Mesothelial cell of epicardium (in vitro differentiated cells): ENCODE measurements around the gene PPP2R5B. TPM values are rescaled to one million over a fixed set of nuclear protein-coding genes. Genes with fewer than 3 reads are reported as not detected.

Experiments used
- DNase-seq, 2 experiments: peaks; one replicate each; pipeline ENCODE4 v3.0.0; 2021; ENCODE audit warnings: low spot score in 2 of 2; ENCODE audit not compliant: unreplicated experiment in 2 of 2
- H3K27ac Mint-ChIP-seq: 2 replicates; pipeline ENCODE4 v1.8.0; 2021; ENCODE audit warnings: mixed read lengths
- H3K27me3 Mint-ChIP-seq: 2 replicates; pipeline ENCODE4 v1.8.0; 2021; ENCODE audit warnings: low read depth, mixed read lengths
- H3K36me3 Mint-ChIP-seq: 2 replicates; pipeline ENCODE4 v1.8.0; 2021; ENCODE audit warnings: mixed read lengths
- H3K4me1 Mint-ChIP-seq: 2 replicates; pipeline ENCODE4 v1.8.0; 2021; ENCODE audit warnings: mixed read lengths
- H3K4me3 Mint-ChIP-seq: 2 replicates; pipeline ENCODE4 v1.8.0; 2021; ENCODE audit warnings: mild to moderate bottlenecking, moderate library complexity, mixed read lengths
- H3K9me3 Mint-ChIP-seq: 2 replicates; pipeline ENCODE4 v1.8.0; 2021; ENCODE audit warnings: mixed read lengths
- total RNA-seq: library from RNA; stranded (reverse); gene quantifications from 3 replicates; pipeline ENCODE4 v1.2.1, GENCODE V29; 2021
- TF ChIP-seq, protein P1 (sequence below): fragments of 200-600 bp; sonication (generic); IDR thresholded peaks from one replicate; pipeline ENCODE4 v1.5.0; 2021; ENCODE audit warnings: antibody characterized with exemption; ENCODE audit not compliant: unreplicated experiment

Gene PPP2R5B
- total RNA-seq, 1 donor from 2014 or later = 13.5 TPM

DNA sequence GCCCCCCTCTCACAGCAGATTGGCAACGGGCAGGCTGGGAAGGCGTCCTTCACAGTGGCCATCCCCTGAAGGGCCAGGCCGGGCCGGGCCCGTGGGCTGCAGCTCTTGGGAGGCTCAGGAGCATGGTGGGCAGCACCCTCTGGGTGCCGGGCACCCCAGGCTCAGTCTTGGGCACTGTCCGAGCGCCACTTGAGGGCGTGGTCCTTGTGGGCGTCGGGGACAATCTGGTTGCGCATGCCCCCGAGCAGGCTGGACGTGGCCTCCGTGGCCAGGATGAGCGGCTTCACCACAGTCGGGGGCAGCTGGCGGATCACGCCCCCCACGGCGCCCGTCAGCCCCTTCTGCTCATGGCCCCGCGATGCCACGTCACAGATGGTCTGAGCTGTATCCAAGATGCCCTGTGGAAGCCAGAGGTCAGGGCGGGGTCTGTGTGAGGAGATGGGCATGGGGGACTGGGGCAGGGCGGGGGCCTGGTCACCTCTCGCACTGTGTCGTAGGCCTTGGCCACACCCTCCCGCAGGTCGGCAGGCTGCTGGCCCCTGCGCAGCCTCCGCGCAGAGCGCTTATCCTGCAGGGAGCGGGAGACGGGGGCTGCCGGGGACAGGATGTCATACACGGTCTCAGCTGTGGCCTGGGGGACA lies 29.6 kb upstream of the PPP2R5B start:
- TF ChIP-seq, protein P1, sequence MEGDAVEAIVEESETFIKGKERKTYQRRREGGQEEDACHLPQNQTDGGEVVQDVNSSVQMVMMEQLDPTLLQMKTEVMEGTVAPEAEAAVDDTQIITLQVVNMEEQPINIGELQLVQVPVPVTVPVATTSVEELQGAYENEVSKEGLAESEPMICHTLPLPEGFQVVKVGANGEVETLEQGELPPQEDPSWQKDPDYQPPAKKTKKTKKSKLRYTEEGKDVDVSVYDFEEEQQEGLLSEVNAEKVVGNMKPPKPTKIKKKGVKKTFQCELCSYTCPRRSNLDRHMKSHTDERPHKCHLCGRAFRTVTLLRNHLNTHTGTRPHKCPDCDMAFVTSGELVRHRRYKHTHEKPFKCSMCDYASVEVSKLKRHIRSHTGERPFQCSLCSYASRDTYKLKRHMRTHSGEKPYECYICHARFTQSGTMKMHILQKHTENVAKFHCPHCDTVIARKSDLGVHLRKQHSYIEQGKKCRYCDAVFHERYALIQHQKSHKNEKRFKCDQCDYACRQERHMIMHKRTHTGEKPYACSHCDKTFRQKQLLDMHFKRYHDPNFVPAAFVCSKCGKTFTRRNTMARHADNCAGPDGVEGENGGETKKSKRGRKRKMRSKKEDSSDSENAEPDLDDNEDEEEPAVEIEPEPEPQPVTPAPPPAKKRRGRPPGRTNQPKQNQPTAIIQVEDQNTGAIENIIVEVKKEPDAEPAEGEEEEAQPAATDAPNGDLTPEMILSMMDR = no peak
- peaks cover 6% of the 10 kb centered on the region for H3K36me3 Mint-ChIP-seq
- H3K27me3 Mint-ChIP-seq = no peaks in the 10 kb centered on the region
- no peak for DNase-seq
- no peaks in the 10 kb centered on the region for H3K4me1 Mint-ChIP-seq
- no peak overlapping the region for H3K4me3 Mint-ChIP-seq
- H3K27ac Mint-ChIP-seq = no peak overlapping the region
- H3K9me3 Mint-ChIP-seq = no peaks in the 10 kb centered on the region

DNA sequence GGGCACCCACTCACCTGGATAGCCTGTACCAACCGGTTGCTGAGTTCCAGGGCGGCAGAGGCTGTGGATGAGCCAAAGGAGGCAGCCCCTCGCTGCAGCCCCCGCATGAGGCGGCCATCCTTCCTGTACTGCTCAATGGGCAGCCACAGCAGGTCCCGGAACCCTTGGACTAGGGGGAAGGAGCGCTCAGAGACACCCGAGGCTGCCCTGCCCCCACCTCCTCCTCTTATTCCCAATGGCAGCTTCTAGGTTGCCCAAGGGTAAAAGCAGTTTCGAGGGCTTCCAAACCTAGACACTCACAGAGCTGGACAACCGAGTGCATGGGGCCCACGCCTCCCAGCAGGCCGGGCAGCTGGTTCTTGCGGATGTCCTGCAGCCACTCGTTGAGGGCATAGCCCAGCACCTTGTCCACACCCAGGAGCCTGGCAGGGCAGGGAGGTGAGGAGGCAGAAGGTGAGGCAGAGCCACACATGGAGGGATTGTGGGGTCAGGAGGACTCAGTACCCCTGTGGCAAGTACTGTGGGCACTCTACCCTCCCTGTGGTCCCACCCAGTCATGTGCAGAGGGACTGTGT lies 28.0 kb upstream of the PPP2R5B start:
- Mint-ChIP-seq H3K27me3 (no peaks in the 10 kb centered on the region), H3K4me3 (no peak overlapping the region), H3K36me3 (peaks cover 13% of the 10 kb centered on the region), H3K9me3 (no peaks in the 10 kb centered on the region), H3K4me1 (no peaks in the 10 kb centered on the region), H3K27ac (no peak overlapping the region)
- no peak for DNase-seq
- TF ChIP-seq, protein P1 = no peak

DNA sequence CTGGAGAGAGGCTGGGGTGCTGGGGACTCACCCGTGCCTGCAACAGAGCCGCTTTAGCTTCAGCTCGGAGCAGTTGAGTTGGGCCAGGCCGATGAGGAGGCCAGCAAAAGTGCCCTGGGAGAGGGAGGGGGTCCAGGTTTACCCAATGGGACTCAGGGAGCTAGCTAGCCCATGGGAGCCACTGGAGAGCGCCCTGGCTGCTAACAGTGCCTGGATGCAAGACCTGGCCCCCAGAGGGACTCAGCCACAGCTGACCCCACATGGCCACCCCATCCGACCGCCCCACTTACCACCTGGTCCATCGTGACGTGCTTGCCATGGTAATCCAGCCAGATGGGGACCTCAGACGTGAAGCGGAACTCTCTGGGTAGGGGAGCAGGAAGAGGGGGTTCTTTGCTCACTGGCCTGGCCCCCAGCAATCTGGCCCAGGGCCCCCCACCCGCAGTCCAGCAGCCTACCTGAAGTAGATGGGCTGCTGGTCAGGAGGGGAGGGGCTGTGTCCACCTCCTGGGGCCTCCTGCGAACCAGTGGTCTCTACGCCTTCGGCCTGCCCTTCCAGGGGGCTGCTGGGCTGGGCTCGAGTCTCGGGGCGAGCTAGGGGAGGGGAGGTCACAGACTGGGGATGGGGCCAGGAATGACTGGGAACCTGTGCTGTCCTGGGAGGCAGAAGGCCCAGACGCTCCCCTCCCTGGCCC lies 27.0 kb upstream of the PPP2R5B start:
- no peak for DNase-seq
- TF ChIP-seq, protein P1 = no peak
- Mint-ChIP-seq H3K9me3 (no peaks in the 10 kb centered on the region), H3K36me3 (peaks cover 14% of the 10 kb centered on the region), H3K4me1 (no peaks in the 10 kb centered on the region), H3K27ac (no peak overlapping the region), H3K4me3 (no peak overlapping the region), H3K27me3 (no peaks in the 10 kb centered on the region)

DNA sequence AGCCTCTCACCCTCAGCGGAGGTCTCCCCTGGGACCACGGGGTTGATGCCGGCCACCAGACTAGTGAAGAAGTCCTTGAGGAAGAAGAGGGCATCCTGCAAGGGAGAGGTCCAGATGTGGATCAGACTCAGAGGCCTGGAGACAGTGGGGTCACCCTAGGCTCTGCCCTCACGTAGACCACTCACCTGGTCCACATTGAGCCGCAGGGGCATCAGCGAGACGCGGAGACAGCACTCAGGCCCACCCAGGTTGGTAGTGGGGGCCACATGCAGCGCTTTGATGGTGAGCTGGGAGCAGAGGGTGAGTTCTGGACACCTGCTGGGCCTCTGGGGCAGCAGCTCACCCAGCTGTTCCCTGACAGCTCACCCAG lies 26.4 kb upstream of the PPP2R5B start:
- TF ChIP-seq, protein P1 = no peak
- Mint-ChIP-seq H3K27ac (no peak overlapping the region), H3K27me3 (no peaks in the 10 kb centered on the region)

DNA sequence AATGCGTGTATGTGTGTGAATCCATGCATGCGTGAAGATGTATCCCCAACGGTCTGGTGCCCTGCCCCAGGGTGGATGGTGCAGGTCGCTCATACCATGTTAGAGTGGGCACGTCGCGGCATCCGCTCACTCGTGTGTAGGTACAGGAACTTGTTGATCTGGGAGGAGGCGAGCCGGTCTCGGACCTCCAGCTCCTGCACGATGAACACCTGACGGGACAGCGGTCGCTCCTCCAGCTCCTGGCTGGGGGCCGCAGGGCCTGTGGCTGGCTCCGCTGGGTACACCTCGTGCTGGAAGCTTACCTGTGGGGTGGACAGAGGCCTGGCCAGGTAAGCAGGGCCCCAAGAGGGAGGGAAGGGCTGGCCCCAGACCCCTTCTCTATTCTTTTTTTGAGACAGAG lies 25.9 kb upstream of the PPP2R5B start:
- Mint-ChIP-seq H3K27ac (no peak overlapping the region), H3K9me3 (no peaks in the 10 kb centered on the region), H3K4me1 (no peaks in the 10 kb centered on the region), H3K36me3 (peaks cover 15% of the 10 kb centered on the region), H3K4me3 (no peak overlapping the region), H3K27me3 (no peaks in the 10 kb centered on the region)
- DNase-seq = no peak
- TF ChIP-seq, protein P1 = no peak

More for the DNA sequence above, 26.4 kb upstream of the PPP2R5B start:
- no peaks in the 10 kb centered on the region for H3K4me1 Mint-ChIP-seq
- H3K9me3 Mint-ChIP-seq = no peaks in the 10 kb centered on the region
- peaks cover 14% of the 10 kb centered on the region for H3K36me3 Mint-ChIP-seq
- no peak for DNase-seq
- no peak overlapping the region for H3K4me3 Mint-ChIP-seq
